ENCODE measurements around the gene KHDRBS1. TPM values are rescaled to one million over a fixed set of nuclear protein-coding genes. Genes with fewer than 3 reads are reported as not detected.

The KHDRBS1 gene
- total and polyA plus RNA-seq, 2 experiments from 2014 or later = 191 to 251 TPM

- peak within 1 kb of the TSS; percentile 96 for H3K27ac Mint-ChIP-seq
- H3K4me1 Mint-ChIP-seq = peaks cover 23% of the 10 kb centered on the region
- Histone ChIP-seq H3K27ac (ENCODE audit: low read depth) (peak within 1 kb of the TSS; percentile 94), H3K27me3 (ENCODE audit: insufficient read depth) (no peaks in the 10 kb centered on the region), H3K79me2 (replicated peaks; ENCODE audit: insufficient read depth) (peaks cover 13% of the 10 kb centered on the region), H3K4me2 (peak within 1 kb of the TSS; percentile 91), H4K20me1 (replicated peaks; ENCODE audit: insufficient read depth) (peaks cover 11% of the 10 kb centered on the region), H3K4me1 (ENCODE audit: insufficient read depth) (peaks cover 14% of the 10 kb centered on the region), H3F3A (replicated peaks; ENCODE audit: low read depth) (peaks cover 9% of the 10 kb centered on the region; the same call in 1 of the 2 replicates), H3K9me2 (ENCODE audit: insufficient read depth) (no peaks in the 10 kb centered on the region), H3K4me3 (peak within 1 kb of the TSS; percentile 88), H2AFZ (peak within 1 kb of the TSS; percentile 80; the same call in 1 of the 2 replicates), H3K36me3 (ENCODE audit: insufficient read depth) (no peaks in the 10 kb centered on the region; the same call in 1 of the 2 replicates)
- H3K9me3 Mint-ChIP-seq = 0 out of 3 replicates have a peak, but pooled peaks cover 2% of the 10 kb centered on the region
- TF ChIP-seq ZNF331 (CRISPR knock-in tag; IDR thresholded peaks at IDR 0.05; ENCODE audit: low read depth) (no peak), JUNB (IDR thresholded peaks at IDR 0.05; ENCODE audit: unreplicated experiment) (no peak), POLR2AphosphoS5 (IDR thresholded peaks at IDR 0.05; ENCODE audit: low read depth) (peak; percentile 95), CREB1 (CRISPR knock-in tag; IDR thresholded peaks at IDR 0.05; ENCODE audit: low read depth) (0 out of 2 replicates have a peak, but pooled peaks have one; percentile 27), EZH2phosphoT487 (IDR thresholded peaks at IDR 0.05; ENCODE audit: unreplicated experiment) (no peak)
- TF ChIP-seq, protein P1, sequence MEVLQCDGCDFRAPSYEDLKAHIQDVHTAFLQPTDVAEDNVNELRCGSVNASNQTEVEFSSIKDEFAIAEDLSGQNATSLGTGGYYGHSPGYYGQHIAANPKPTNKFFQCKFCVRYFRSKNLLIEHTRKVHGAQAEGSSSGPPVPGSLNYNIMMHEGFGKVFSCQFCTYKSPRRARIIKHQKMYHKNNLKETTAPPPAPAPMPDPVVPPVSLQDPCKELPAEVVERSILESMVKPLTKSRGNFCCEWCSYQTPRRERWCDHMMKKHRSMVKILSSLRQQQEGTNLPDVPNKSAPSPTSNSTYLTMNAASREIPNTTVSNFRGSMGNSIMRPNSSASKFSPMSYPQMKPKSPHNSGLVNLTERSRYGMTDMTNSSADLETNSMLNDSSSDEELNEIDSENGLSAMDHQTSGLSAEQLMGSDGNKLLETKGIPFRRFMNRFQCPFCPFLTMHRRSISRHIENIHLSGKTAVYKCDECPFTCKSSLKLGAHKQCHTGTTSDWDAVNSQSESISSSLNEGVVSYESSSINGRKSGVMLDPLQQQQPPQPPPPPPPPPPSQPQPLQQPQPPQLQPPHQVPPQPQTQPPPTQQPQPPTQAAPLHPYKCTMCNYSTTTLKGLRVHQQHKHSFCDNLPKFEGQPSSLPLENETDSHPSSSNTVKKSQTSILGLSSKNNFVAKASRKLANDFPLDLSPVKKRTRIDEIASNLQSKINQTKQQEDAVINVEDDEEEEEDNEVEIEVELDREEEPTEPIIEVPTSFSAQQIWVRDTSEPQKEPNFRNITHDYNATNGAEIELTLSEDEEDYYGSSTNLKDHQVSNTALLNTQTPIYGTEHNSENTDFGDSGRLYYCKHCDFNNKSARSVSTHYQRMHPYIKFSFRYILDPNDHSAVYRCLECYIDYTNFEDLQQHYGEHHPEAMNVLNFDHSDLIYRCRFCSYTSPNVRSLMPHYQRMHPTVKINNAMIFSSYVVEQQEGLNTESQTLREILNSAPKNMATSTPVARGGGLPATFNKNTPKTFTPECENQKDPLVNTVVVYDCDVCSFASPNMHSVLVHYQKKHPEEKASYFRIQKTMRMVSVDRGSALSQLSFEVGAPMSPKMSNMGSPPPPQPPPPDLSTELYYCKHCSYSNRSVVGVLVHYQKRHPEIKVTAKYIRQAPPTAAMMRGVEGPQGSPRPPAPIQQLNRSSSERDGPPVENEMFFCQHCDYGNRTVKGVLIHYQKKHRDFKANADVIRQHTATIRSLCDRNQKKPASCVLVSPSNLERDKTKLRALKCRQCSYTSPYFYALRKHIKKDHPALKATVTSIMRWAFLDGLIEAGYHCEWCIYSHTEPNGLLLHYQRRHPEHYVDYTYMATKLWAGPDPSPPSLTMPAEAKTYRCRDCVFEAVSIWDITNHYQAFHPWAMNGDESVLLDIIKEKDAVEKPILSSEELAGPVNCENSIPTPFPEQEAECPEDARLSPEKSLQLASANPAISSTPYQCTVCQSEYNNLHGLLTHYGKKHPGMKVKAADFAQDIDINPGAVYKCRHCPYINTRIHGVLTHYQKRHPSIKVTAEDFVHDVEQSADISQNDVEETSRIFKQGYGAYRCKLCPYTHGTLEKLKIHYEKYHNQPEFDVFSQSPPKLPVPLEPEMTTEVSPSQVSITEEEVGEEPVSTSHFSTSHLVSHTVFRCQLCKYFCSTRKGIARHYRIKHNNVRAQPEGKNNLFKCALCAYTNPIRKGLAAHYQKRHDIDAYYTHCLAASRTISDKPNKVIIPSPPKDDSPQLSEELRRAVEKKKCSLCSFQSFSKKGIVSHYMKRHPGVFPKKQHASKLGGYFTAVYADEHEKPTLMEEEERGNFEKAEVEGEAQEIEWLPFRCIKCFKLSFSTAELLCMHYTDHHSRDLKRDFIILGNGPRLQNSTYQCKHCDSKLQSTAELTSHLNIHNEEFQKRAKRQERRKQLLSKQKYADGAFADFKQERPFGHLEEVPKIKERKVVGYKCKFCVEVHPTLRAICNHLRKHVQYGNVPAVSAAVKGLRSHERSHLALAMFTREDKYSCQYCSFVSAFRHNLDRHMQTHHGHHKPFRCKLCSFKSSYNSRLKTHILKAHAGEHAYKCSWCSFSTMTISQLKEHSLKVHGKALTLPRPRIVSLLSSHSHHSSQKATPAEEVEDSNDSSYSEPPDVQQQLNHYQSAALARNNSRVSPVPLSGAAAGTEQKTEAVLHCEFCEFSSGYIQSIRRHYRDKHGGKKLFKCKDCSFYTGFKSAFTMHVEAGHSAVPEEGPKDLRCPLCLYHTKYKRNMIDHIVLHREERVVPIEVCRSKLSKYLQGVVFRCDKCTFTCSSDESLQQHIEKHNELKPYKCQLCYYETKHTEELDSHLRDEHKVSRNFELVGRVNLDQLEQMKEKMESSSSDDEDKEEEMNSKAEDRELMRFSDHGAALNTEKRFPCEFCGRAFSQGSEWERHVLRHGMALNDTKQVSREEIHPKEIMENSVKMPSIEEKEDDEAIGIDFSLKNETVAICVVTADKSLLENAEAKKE (CRISPR knock-in tag; IDR thresholded peaks at IDR 0.05) = no peak
- TF ChIP-seq, protein P2, sequence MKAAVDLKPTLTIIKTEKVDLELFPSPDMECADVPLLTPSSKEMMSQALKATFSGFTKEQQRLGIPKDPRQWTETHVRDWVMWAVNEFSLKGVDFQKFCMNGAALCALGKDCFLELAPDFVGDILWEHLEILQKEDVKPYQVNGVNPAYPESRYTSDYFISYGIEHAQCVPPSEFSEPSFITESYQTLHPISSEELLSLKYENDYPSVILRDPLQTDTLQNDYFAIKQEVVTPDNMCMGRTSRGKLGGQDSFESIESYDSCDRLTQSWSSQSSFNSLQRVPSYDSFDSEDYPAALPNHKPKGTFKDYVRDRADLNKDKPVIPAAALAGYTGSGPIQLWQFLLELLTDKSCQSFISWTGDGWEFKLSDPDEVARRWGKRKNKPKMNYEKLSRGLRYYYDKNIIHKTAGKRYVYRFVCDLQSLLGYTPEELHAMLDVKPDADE (IDR thresholded peaks at IDR 0.05) = 0 out of 2 replicates have a peak, but pooled peaks have one; percentile 9
- H3K4me3 Mint-ChIP-seq = peak within 1 kb of the TSS; percentile 79
- peaks cover 22% of the 10 kb centered on the region for H3K27me3 Mint-ChIP-seq (ENCODE audit: insufficient read depth, low read depth, poor library complexity)
- DNase-seq (ENCODE audit: low spot score) (peak; percentile 98), ATAC-seq (peak; percentile 83)
- peaks cover 22% of the 10 kb centered on the region for H3K36me3 Mint-ChIP-seq (ENCODE audit: low read depth)
Observed at GRCh38 chr1:32072622-32073298, 59.1 kb downstream of the KHDRBS1 start, which contains the start of gene TMEM39B. TMEM39B (plus strand) TSS chr1:32072939; CDS start chr1:32073048, 109 bp downstream.

Data from GM23338 (cell line).